ENCODE measurements around the gene TGM4. TPM values are rescaled to one million over a fixed set of nuclear protein-coding genes. Genes with fewer than 3 reads are reported as not detected.
"Not testable (repeated sequence)": the region's sequence is repeated elsewhere in the genome, so short reads cannot be mapped to it uniquely, and the experiment has no call there.

TGM4 gene
- total RNA-seq, 3 donors from 2014 or later: 0.16 TPM; not detected in 2

GRCh38 chr3:44848634-44849033 lies 25.8 kb upstream of the TGM4 start:
- no peak for DNase-seq (ENCODE audit: low spot score in 2 of 2)
- no peaks in the 10 kb centered on the region for H3K4me1 ChIP-seq

GRCh38 chr3:44856663-44857062 lies 17.7 kb upstream of the TGM4 start:
- intact Hi-C loops (cut with DNase I; ENCODE audit: low total_unique reads): not testable (repeated sequence)

More at GRCh38 chr3:44848634-44849033, 25.8 kb upstream of the TGM4 start:
- Histone ChIP-seq H3K4me3 (no peak overlapping the region), H3K36me3 (no peaks in the 10 kb centered on the region), H3K27me3 (no peaks in the 10 kb centered on the region), H3K27ac (no peak overlapping the region), H3K9me3 (no peaks in the 10 kb centered on the region)
- TF ChIP-seq CTCF (IDR thresholded peaks at IDR 0.05) (no peak), POLR2AphosphoS5 (IDR thresholded peaks at IDR 0.05) (no peak), POLR2A (IDR thresholded peaks at IDR 0.05) (no peak)
- intact Hi-C loops (cut with DNase I; ENCODE audit: low total_unique reads): no loop called here

GRCh38 chr3:44860117-44860516 lies 14.3 kb upstream of the TGM4 start:
- DNase-seq (ENCODE audit: low spot score in 2 of 2): no peak
- Histone ChIP-seq H3K9me3 (peaks cover 0 to 19% of the 10 kb centered on the region in 2 donors), H3K27ac (no peak overlapping the region), H3K27me3 (no peaks in the 10 kb centered on the region), H3K4me3 (no peak overlapping the region), H3K4me1 (peaks cover 5 to 7% of the 10 kb centered on the region in 2 donors), H3K36me3 (no peaks in the 10 kb centered on the region)
- TF ChIP-seq POLR2A (IDR thresholded peaks at IDR 0.05) (no peak), POLR2AphosphoS5 (IDR thresholded peaks at IDR 0.05) (no peak), CTCF (IDR thresholded peaks at IDR 0.05) (no peak)
- intact Hi-C loops (cut with DNase I; ENCODE audit: low total_unique reads): no loop called here

More at GRCh38 chr3:44856663-44857062, 17.7 kb upstream of the TGM4 start:
- H3K27me3 ChIP-seq; H3K27ac ChIP-seq; H3K4me3 ChIP-seq; DNase-seq (ENCODE audit: low spot score in 2 of 2); H3K36me3 ChIP-seq; H3K4me1 ChIP-seq: not testable (repeated sequence)
- H3K9me3 ChIP-seq: peaks cover 0 to 19% of the 10 kb centered on the region in 2 donors

GRCh38 chr3:44861412-44862225 lies 12.8 kb upstream of the TGM4 start, which contains the start of gene TMEM42:
TSS of gene TMEM42 (plus strand) at chr3:44861912. CDS start at chr3:44861925, 13 bp downstream.
- peaks cover 5 to 7% of the 10 kb centered on the region in 2 donors for H3K4me1 ChIP-seq
- intact Hi-C loops (cut with DNase I; ENCODE audit: low total_unique reads): no loop called here
- peak within 1 kb of the TSS; percentile 89 to 96 for H3K27ac ChIP-seq
- no peaks in the 10 kb centered on the region for H3K27me3 ChIP-seq
- TF ChIP-seq POLR2AphosphoS5 (IDR thresholded peaks at IDR 0.05): peak; percentile 70 to 84 (median 79)
- peak; percentile 28 for TF ChIP-seq POLR2A (IDR thresholded peaks at IDR 0.05)
- TF ChIP-seq CTCF (IDR thresholded peaks at IDR 0.05): no peak
- peak; percentile 80 to 82 for DNase-seq (ENCODE audit: low spot score in 2 of 2)
- no peaks in the 10 kb centered on the region for H3K36me3 ChIP-seq
- H3K4me3 ChIP-seq: peak within 1 kb of the TSS; percentile 66 to 98 (median 81)
- H3K9me3 ChIP-seq: peaks cover 0 to 12% of the 10 kb centered on the region in 2 donors

GRCh38 chr3:44862226-44862637 lies 12.2 kb upstream of the TGM4 start:
- Histone ChIP-seq H3K4me1 (peaks cover 5 to 7% of the 10 kb centered on the region in 2 donors), H3K27me3 (no peaks in the 10 kb centered on the region), H3K9me3 (peaks cover 0 to 6% of the 10 kb centered on the region in 2 donors), H3K4me3 (peak overlapping the region; percentile 66 to 98 (median 81)), H3K27ac (peak overlapping the region; percentile 89 to 96), H3K36me3 (no peaks in the 10 kb centered on the region)
- TF ChIP-seq CTCF (IDR thresholded peaks at IDR 0.05): no peak
- TF ChIP-seq POLR2A (IDR thresholded peaks at IDR 0.05): no peak
- no peak for TF ChIP-seq POLR2AphosphoS5 (IDR thresholded peaks at IDR 0.05)
- intact Hi-C loops (cut with DNase I; ENCODE audit: low total_unique reads): no loop called here
- DNase-seq (ENCODE audit: low spot score in 2 of 2): no peak

All from breast epithelium (tissue), 4 donors.